Ectodermal cell (in vitro differentiated cells): Measurements from ENCODE around the gene DIP2C.

Source experiments
- H3K27ac ChIP-seq: 2 replicates; pipeline ENCODE4 v1.7.0; 2013; ENCODE audit warnings: mild to moderate bottlenecking, low read depth, low read length; ENCODE audit not compliant: insufficient read depth, poor library complexity, severe bottlenecking
- H3K27me3 ChIP-seq: 2 replicates; pipeline ENCODE4 v1.7.0; 2013; ENCODE audit warnings: mild to moderate bottlenecking, low read length; ENCODE audit not compliant: insufficient read depth, control insufficient read depth, poor library complexity, severe bottlenecking
- H3K36me3 ChIP-seq: one replicate; pipeline ENCODE4 v1.7.0; 2013; ENCODE audit warnings: low read length; ENCODE audit not compliant: control insufficient read depth, insufficient read depth
- H3K4me1 ChIP-seq: one replicate; pipeline ENCODE4 v1.7.0; 2013; ENCODE audit warnings: low read length; ENCODE audit not compliant: control insufficient read depth, insufficient read depth
- H3K4me3 ChIP-seq: 2 replicates; pipeline ENCODE4 v1.7.0; 2013; ENCODE audit warnings: low read depth, low read length, control low read depth; ENCODE audit not compliant: insufficient read depth
- H3K9me3 ChIP-seq: 2 replicates; pipeline ENCODE4 v1.7.0; 2013; ENCODE audit warnings: mild to moderate bottlenecking, low read length, moderate library complexity; ENCODE audit not compliant: control insufficient read depth
- WGBS, 2 experiments: methylation state at CpG; one replicate each; pipeline ENCODE4 v1.1.7; 2013; ENCODE audit warnings: missing lambda C conversion rate in 2 of 2; 5-methylcytosine and 5-hydroxymethylcytosine counted together

The DIP2C gene

GRCh38 chr10:547591-548081, 141.8 kb downstream of the DIP2C start:
- no peaks in the 10 kb centered on the region for H3K27me3 ChIP-seq
- H3K27ac ChIP-seq = no peak overlapping the region
- H3K4me1 ChIP-seq = peaks cover 17% of the 10 kb centered on the region
- WGBS, 2 experiments = 20 to 27% methylated on average over 6 of the region's 6 CpGs
- H3K4me3 ChIP-seq = no peak overlapping the region
- no peaks in the 10 kb centered on the region for H3K9me3 ChIP-seq
- no peaks in the 10 kb centered on the region for H3K36me3 ChIP-seq

GRCh38 chr10:546971-547590, 142.4 kb downstream of the DIP2C start:
- H3K36me3 ChIP-seq = no peaks in the 10 kb centered on the region
- no peak overlapping the region for H3K27ac ChIP-seq
- WGBS, 2 experiments = 47 to 50% methylated on average over 10 of the region's 10 CpGs
- no peaks in the 10 kb centered on the region for H3K27me3 ChIP-seq
- H3K9me3 ChIP-seq = no peaks in the 10 kb centered on the region
- H3K4me1 ChIP-seq = peaks cover 20% of the 10 kb centered on the region
- H3K4me3 ChIP-seq = no peak overlapping the region

GRCh38 chr10:546451-546850, 143.0 kb downstream of the DIP2C start:
- H3K27ac ChIP-seq = no peak overlapping the region
- no peaks in the 10 kb centered on the region for H3K9me3 ChIP-seq
- no peaks in the 10 kb centered on the region for H3K27me3 ChIP-seq
- no peaks in the 10 kb centered on the region for H3K36me3 ChIP-seq
- WGBS, 2 experiments = 93% methylated on average over 7 of the region's 7 CpGs
- H3K4me1 ChIP-seq = peaks cover 22% of the 10 kb centered on the region
- H3K4me3 ChIP-seq = no peak overlapping the region

DNA sequence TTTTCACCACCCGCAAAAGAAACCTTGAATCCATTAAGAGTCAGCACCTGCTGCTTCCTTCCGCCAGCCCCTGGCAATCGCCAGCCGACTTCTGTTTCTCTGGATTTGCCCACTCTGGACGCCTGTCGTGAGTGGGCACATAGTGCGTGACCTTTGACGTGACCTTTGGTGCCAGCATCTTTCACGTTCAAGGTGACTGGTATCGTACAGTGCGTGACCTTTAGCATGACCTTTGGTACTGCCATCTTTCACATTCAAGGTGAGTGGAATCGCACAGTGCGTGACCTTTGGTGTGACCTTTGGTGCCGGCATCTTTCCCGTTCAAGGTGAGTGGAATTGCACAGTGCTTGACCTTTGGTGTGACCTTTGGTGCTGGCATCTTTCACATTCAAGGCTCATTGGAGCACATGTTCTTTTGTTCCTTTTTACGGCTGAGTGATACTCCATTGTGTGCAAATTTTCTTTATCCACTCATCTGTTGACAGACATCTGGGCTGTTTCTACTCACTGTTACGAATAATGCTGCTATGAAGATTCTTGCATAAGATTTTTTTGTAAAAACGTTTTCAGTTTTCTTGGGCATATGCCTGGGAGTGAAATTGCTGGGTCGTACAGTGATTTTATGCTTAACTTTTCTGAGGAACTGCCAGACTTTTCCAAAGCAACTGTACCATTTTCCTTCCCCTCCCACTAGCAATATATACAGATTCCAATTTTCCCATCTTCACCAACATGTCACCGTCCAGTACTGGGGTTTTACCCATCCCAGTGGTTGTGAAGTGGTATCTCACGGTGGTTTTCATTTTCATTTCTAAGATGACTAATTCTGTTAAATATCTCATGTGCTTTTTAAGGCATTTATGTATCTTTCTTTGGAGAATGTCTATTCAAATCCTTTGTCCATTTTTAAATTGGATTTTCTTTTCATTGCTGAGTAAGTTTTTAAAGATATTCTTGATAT, 145.3 kb downstream of the DIP2C start:
- Histone ChIP-seq H3K4me3 (no peak overlapping the region), H3K4me1 (peaks cover 22% of the 10 kb centered on the region), H3K27ac (no peak overlapping the region), H3K9me3 (no peaks in the 10 kb centered on the region), H3K36me3 (no peaks in the 10 kb centered on the region), H3K27me3 (no peaks in the 10 kb centered on the region)
- WGBS, 2 experiments = 95% methylated on average over 20 to 21 of the region's 21 CpGs

DNA sequence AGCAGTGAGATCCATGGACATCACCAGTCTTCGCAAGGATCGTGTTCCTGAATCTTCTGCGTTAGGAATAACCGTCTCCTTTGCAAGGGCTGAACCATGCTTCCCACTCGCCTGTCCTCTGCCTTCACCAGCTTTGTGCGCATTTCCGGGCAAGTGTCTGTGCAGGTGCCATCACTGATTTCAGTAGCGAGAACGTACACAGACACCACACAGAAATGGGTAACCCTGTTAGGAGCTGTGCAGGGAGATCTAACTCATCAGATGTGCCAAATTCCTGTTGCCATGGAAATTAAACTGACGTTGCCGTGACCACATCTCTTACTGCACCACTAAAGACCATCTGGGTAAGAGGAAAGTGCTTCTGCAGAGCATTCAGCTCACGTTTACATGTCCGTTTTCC, 146.3 kb downstream of the DIP2C start:
- no peaks in the 10 kb centered on the region for H3K27me3 ChIP-seq
- no peak overlapping the region for H3K27ac ChIP-seq
- 97 to 98% methylated on average over 13 of the region's 13 CpGs for WGBS, 2 experiments
- H3K4me3 ChIP-seq = no peak overlapping the region
- no peaks in the 10 kb centered on the region for H3K9me3 ChIP-seq
- no peaks in the 10 kb centered on the region for H3K36me3 ChIP-seq
- peaks cover 18% of the 10 kb centered on the region for H3K4me1 ChIP-seq

- no peak overlapping the region for H3K27ac ChIP-seq
- H3K4me1 ChIP-seq = peaks cover 5% of the 10 kb centered on the region
- H3K4me3 ChIP-seq = no peak overlapping the region
- H3K27me3 ChIP-seq = no peaks in the 10 kb centered on the region
- 90 to 91% methylated on average over 16 of the region's 16 CpGs for WGBS, 2 experiments
- no peaks in the 10 kb centered on the region for H3K36me3 ChIP-seq
- no peaks in the 10 kb centered on the region for H3K9me3 ChIP-seq
Observed at GRCh38 chr10:541750-542371, 147.6 kb downstream of the DIP2C start.

DNA sequence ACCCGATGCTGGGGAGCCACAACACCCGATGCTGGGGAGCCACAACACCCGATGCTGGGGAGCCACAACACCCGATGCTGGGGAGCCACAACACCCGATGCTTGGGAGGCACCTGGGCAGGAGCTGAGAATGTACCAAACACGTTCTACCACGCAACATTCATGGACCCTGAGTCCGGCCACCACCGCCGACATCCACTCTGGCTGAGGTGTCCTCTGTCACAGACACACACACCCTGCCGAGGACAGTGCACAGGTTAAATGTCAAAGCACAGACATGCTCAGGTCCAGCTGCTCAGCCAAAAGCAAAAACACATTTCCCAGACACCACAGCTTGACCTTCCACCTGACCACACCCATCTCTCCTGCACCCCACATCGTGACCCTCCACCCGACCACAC, 148.4 kb downstream of the DIP2C start:
- H3K4me1 ChIP-seq = peaks cover 9% of the 10 kb centered on the region
- no peak overlapping the region for H3K27ac ChIP-seq
- no peaks in the 10 kb centered on the region for H3K9me3 ChIP-seq
- H3K36me3 ChIP-seq = no peaks in the 10 kb centered on the region
- no peaks in the 10 kb centered on the region for H3K27me3 ChIP-seq
- no peak overlapping the region for H3K4me3 ChIP-seq
- 94% methylated on average over 13 of the region's 13 CpGs for WGBS, 2 experiments

DNA sequence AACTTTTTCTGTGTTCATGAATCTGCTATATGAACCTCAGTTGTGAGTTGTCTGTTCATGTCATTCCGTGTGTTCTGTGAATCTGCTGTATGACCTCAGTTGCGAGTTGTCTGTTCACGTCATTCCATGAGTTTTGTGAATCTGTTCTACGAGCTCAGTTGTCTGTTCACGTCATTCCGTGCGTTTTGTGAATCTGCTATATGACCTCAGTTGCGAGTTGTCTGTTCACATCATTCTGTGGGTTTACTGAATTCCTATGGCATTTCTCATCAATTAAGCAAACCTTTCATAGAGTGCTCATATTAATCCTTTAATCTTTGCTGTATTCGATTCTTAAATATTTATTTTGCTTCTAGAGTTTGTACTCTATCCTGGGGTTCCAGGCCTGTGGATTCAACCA, 150.6 kb downstream of the DIP2C start:
- Histone ChIP-seq H3K9me3 (no peaks in the 10 kb centered on the region), H3K4me1 (peaks cover 10% of the 10 kb centered on the region), H3K4me3 (no peak overlapping the region), H3K27ac (no peak overlapping the region), H3K27me3 (no peaks in the 10 kb centered on the region), H3K36me3 (no peaks in the 10 kb centered on the region)
- 95 to 96% methylated on average over 8 to 9 of the region's 9 CpGs for WGBS, 2 experiments

DNA sequence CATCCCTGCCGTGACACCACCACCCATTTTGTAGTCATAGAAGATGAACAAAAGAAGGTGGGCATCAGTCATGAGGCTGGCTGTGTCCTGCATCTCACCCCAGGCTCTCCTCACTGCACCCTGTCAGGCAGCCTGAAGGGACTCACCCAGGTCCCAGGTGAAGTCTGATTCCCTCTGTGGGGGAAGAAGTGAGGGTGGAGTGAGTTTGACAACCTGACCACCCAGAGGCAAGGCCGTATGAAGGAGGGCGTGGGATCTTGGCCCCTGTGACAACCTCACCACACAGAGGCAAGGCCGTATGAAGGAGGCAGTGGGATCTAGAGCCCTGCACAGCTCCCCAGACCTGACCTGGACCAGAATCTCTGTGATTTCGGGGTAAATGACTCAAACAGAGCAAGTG, 152.5 kb downstream of the DIP2C start:
- H3K4me3 ChIP-seq = no peak overlapping the region
- H3K36me3 ChIP-seq = no peaks in the 10 kb centered on the region
- 91 to 95% methylated on average over 5 of the region's 5 CpGs for WGBS, 2 experiments
- H3K9me3 ChIP-seq = no peaks in the 10 kb centered on the region
- H3K27ac ChIP-seq = no peak overlapping the region
- H3K4me1 ChIP-seq = peaks cover 6% of the 10 kb centered on the region
- H3K27me3 ChIP-seq = no peaks in the 10 kb centered on the region

DNA sequence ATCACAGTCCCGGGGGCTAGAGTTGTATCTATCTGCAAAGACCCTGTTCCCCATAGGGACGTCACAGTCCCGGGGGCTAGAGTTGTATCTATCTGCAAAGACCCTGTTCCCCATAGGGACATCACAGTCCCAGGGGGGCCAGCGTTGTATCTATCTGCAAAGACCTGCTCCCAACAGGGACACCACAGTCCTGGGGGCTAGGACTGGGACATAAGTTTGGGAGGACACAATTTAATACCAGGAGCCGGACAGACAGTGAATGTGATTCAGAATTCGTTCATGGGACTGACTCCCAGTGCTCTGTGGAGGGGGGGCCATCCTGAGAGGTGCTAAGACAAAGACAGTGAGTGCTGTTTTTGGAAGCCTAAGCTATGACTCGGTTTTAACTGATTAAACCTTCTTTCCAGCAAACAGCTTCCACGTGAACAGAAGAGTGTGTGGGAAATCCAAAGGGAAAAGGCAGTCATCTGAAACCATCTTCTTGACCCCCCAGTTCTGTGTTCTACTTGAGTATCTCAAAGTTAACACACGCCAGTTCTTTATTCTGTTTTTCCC, 153.0 kb downstream of the DIP2C start:
- 92 to 93% methylated on average over 9 of the region's 9 CpGs for WGBS, 2 experiments
- H3K9me3 ChIP-seq = no peaks in the 10 kb centered on the region
- H3K4me3 ChIP-seq = no peak overlapping the region
- no peaks in the 10 kb centered on the region for H3K36me3 ChIP-seq
- peaks cover 5% of the 10 kb centered on the region for H3K4me1 ChIP-seq
- no peak overlapping the region for H3K27ac ChIP-seq
- no peaks in the 10 kb centered on the region for H3K27me3 ChIP-seq
